Gastroesophageal sphincter (tissue), 3 donors: Measurements from ENCODE around the gene STX1A.

Experiments
- EP300 ChIP-seq: sonication (generic); formaldehyde crosslinking; IDR thresholded peaks from one replicate; pipeline ENCODE4 v1.6.1; 2017; ENCODE audit warnings: antibody characterized with exemption, mild to moderate bottlenecking
- POLR2A ChIP-seq, 2 donors: fragments of 450-650 bp; IDR thresholded peaks; one replicate each; pipeline ENCODE4 v1.6.1; 2017; ENCODE audit warnings: antibody characterized with exemption in 2 of 2, mild to moderate bottlenecking in 2 of 2, moderate library complexity in 1 of 2
- POLR2AphosphoS5 ChIP-seq: sonication (generic); formaldehyde crosslinking; IDR thresholded peaks from one replicate; pipeline ENCODE4 v1.6.1; 2017; ENCODE audit warnings: antibody characterized with exemption
- TF ChIP-seq, protein P1 (sequence below), 4 experiments: fragments of 200-600 bp in 2 of 4; fragments of 450-650 bp in 2 of 4; sonication (generic) in 1 of 4; IDR thresholded peaks; one replicate each; pipeline ENCODE4 v1.5.1; 2017 to 2019; ENCODE audit warnings: antibody characterized with exemption in 4 of 4, mild to moderate bottlenecking in 2 of 4, moderate library complexity in 2 of 4

DNA sequence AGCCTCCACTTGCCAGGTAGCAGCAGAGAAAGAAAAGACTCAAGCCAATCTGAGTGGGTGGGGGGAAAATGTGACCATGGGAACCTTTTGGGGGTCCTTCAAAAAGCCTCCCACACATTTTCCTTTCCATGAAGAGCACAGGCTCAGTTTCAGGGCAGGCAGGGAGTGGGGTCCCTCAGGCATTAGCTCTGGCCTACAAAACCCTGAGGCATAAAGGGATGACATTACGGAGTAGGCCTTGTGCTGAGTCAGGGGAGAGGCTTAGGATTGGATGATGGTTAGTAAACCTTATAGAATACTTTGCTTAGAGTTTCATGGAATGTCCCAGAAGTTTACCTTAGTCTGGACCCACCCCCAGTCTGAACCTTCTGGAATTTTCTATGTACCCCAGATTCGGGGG is 39.8 kb downstream of the STX1A start:
- TF ChIP-seq, protein P1, sequence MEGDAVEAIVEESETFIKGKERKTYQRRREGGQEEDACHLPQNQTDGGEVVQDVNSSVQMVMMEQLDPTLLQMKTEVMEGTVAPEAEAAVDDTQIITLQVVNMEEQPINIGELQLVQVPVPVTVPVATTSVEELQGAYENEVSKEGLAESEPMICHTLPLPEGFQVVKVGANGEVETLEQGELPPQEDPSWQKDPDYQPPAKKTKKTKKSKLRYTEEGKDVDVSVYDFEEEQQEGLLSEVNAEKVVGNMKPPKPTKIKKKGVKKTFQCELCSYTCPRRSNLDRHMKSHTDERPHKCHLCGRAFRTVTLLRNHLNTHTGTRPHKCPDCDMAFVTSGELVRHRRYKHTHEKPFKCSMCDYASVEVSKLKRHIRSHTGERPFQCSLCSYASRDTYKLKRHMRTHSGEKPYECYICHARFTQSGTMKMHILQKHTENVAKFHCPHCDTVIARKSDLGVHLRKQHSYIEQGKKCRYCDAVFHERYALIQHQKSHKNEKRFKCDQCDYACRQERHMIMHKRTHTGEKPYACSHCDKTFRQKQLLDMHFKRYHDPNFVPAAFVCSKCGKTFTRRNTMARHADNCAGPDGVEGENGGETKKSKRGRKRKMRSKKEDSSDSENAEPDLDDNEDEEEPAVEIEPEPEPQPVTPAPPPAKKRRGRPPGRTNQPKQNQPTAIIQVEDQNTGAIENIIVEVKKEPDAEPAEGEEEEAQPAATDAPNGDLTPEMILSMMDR (IDR thresholded peaks at IDR 0.05) = no peak
- TF ChIP-seq POLR2AphosphoS5 = no peak
- no peak for TF ChIP-seq EP300
- TF ChIP-seq POLR2A (IDR thresholded peaks at IDR 0.05) = no peak
